ENCODE results near the gene SCYGR6. TPM values are rescaled to one million over a fixed set of nuclear protein-coding genes. Genes with fewer than 3 reads are reported as not detected.
A peak's percentile ranks its signal among the peaks of the same experiment; 100 is the strongest.
"Not testable (repeated sequence)": the region's sequence is repeated elsewhere in the genome, so short reads cannot be mapped to it uniquely, and the experiment has no call there.

The SCYGR6 gene
- total and polyA plus RNA-seq, 3 experiments from 2014 or later = not detected

DNA sequence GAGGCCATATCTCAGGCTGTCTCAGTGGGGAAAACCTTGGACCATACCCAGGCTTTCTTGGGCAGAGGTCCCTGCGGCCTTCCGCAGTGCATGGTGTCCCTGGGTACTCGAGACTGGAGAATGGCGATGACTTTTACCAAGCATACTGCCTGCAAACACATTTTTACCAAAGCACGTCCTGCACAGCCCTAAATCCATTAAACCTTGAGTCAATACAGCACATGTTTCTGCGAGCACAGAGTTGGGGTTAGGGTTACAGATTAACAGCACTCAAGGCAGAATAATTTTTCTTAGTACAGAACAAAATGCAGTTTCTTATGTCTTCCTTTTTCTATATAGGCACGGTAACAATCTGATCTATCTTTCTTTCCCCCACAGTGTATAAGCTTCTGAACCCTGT is 1.7 kb downstream of the SCYGR6 start:
- H3K4me3 Mint-ChIP-seq; DNase-seq; H3K36me3 ChIP-seq (ENCODE audit: insufficient read depth, low read length); H3K36me3 Mint-ChIP-seq; H3K4me3 ChIP-seq (ENCODE audit: low read length); H3K27me3 ChIP-seq (ENCODE audit: insufficient read depth, low read length, poor library complexity, severe bottlenecking); H3K9me3 Mint-ChIP-seq; H3K4me1 Mint-ChIP-seq; H3K9me3 ChIP-seq (ENCODE audit: low read length); CTCF ChIA-PET; H3K27ac Mint-ChIP-seq; POLR2A ChIA-PET; H3K27ac ChIP-seq (ENCODE audit: low read depth, low read length); H3K4me1 ChIP-seq (ENCODE audit: insufficient read depth, low read length): not testable (repeated sequence)
- H3K27me3 Mint-ChIP-seq = peaks cover 14 to 38% of the 10 kb centered on the region in 2 donors

DNA sequence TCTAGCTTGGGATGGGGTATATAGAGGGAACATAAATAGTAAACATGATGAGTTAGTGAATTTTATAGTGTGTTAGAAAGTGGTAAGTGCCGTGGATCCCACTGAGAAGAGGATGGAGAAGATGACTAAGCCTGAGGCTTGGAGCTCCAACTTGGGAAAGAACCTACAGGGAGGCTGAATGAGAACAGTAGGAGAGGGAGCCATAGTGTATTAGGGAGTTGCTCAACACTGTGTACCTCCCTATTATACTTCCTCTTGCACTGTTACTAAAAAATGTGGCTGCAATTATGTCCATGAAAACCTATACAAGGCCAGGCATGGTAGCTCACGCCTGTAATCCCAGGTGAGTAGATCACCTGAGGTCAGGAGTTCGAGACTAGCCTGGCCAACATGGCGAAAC is 3.9 kb downstream of the SCYGR6 start:
- Mint-ChIP-seq H3K9me3 (no peaks in the 10 kb centered on the region), H3K4me1 (peaks cover 0 to 3% (median 2%) of the 10 kb centered on the region in 3 donors), H3K36me3 (no peaks in the 10 kb centered on the region), H3K27ac (no peak overlapping the region), H3K4me3 (no peak overlapping the region), H3K27me3 (peaks cover 23 to 44% of the 10 kb centered on the region in 2 donors)
- ChIA-PET CTCF (no interaction called here), POLR2A (no interaction called here)
- Histone ChIP-seq H3K36me3 (ENCODE audit: insufficient read depth, low read length) (no peaks in the 10 kb centered on the region), H3K27me3 (ENCODE audit: insufficient read depth, low read length, poor library complexity, severe bottlenecking) (no peaks in the 10 kb centered on the region), H3K4me3 (ENCODE audit: low read length) (no peak overlapping the region), H3K27ac (ENCODE audit: low read depth, low read length) (no peak overlapping the region), H3K9me3 (ENCODE audit: low read length) (no peaks in the 10 kb centered on the region), H3K4me1 (ENCODE audit: insufficient read depth, low read length) (no peaks in the 10 kb centered on the region)
- DNase-seq = no peak

DNA sequence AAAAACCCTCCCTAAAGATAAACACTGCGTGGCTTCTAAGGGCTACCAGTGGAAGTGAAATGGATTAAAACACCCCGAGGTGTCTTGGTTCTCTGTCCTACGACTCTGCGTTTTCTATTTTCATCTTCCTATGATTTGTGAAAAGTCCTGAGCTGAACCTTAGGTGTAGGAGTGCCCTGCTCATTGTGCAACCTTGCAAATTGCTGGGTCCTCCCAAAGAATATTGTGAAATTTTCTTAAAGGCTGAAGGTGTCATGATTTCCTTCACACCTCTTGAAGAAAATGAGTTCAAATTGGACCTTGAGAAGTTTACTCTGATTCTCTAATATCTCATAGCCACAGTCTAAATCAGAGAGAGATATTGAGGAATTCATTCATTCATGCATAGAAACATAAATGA is 4.9 kb downstream of the SCYGR6 start:
- no peaks in the 10 kb centered on the region for H3K27me3 ChIP-seq (ENCODE audit: insufficient read depth, low read length, poor library complexity, severe bottlenecking)
- DNase-seq = no peak
- CTCF ChIA-PET = no interaction called here
- no peak overlapping the region for H3K27ac ChIP-seq (ENCODE audit: low read depth, low read length)
- no peaks in the 10 kb centered on the region for H3K4me1 ChIP-seq (ENCODE audit: insufficient read depth, low read length)
- no peak overlapping the region for H3K4me3 ChIP-seq (ENCODE audit: low read length)
- Mint-ChIP-seq H3K27ac (no peak overlapping the region), H3K36me3 (no peaks in the 10 kb centered on the region), H3K27me3 (peaks cover 23 to 44% of the 10 kb centered on the region in 2 donors), H3K4me3 (no peak overlapping the region), H3K4me1 (peaks cover 0 to 3% (median 2%) of the 10 kb centered on the region in 3 donors), H3K9me3 (no peaks in the 10 kb centered on the region)
- H3K36me3 ChIP-seq (ENCODE audit: insufficient read depth, low read length) = no peaks in the 10 kb centered on the region
- POLR2A ChIA-PET = no interaction called here
- H3K9me3 ChIP-seq (ENCODE audit: low read length) = no peaks in the 10 kb centered on the region

DNA sequence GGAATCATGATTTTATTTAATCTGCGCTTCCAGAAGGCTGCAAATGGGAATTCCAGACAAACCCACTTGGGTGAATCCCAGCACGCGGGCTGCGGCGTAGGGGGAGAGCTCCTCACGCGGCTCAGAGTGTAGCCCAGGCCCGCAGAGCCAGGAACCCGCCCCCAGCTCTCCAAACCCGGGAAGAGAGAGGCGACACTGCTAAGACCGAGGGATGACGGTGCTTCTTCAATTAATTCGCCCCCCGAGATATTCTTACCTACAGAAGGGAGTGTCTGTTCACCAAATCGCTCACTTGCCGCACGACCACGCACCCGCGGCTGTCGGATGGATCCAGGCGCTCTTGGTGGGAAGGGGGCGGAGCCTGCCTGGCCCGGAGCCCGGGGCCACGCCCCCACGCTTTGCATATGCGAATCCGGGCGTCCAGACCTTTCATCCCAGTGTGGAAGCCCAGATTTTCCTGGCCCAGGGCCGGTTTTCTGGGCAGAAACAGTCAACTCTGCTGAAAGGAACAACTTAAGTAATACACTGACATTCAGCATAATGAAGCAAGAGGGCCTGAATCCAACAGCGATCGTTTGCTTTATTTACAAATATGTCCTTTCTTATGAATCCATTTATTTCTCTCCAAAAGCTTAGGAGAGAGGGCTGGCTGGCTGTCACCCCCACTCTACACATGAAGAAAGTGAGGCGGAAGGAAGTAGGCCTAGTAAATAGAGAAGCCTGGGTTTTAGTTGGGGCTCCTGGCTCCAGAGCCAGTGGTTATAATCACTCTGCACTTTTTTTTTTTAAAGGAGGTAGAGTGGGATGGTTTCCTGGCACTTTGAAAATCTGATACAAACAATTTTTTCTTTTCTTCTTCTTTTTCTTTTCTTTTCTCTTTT is 6.6 kb downstream of the SCYGR6 start, which contains the start of gene SLC19A3:
SLC19A3 (minus strand) TSS at position 342 of the 881 bp plus-strand sequence. CDS start 15,710 bp downstream, outside the sequence.
- POLR2A ChIA-PET = no interaction called here
- no peaks in the 10 kb centered on the region for H3K36me3 Mint-ChIP-seq
- CTCF ChIA-PET = no interaction called here
- H3K27me3 ChIP-seq (ENCODE audit: insufficient read depth, low read length, poor library complexity, severe bottlenecking) = no peaks in the 10 kb centered on the region
- peaks cover 22 to 37% of the 10 kb centered on the region in 2 donors for H3K27me3 Mint-ChIP-seq
- no peak within 1 kb of the TSS for H3K4me3 ChIP-seq (ENCODE audit: low read length)
- no peaks in the 10 kb centered on the region for H3K4me1 ChIP-seq (ENCODE audit: insufficient read depth, low read length)
- no peak for DNase-seq
- H3K27ac Mint-ChIP-seq = no peak within 1 kb of the TSS
- peak within 1 kb of the TSS in 1 of 7 donors; percentile 10 for H3K4me3 Mint-ChIP-seq
- H3K27ac ChIP-seq (ENCODE audit: low read depth, low read length) = no peak within 1 kb of the TSS
- no peaks in the 10 kb centered on the region for H3K9me3 Mint-ChIP-seq
- no peaks in the 10 kb centered on the region for H3K9me3 ChIP-seq (ENCODE audit: low read length)
- H3K36me3 ChIP-seq (ENCODE audit: insufficient read depth, low read length) = no peaks in the 10 kb centered on the region
- H3K4me1 Mint-ChIP-seq = peaks cover 0 to 3% (median 2%) of the 10 kb centered on the region in 3 donors

DNA sequence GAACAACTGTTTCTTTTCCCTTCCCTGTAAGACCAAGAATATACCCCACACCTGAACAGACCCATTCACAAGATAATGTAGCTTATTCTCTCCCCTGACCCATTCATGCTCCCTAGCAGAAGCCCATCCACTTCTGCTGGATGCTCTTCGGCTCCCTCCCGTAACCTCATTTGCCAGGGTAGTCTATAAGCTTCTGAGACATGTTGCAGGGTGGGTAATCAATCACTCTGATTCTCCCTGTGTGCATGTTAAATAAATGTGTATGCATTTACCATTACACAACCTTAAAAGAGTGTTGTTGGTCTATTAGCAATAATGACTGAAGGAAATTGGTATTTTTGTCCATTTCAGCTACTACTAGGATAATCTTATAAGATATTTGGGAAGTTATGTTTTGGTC is 8.1 kb downstream of the SCYGR6 start:
- Mint-ChIP-seq H3K27me3 (peaks cover 22 to 24% of the 10 kb centered on the region in 2 donors), H3K4me3 (no peak overlapping the region), H3K36me3 (no peaks in the 10 kb centered on the region), H3K27ac (no peak overlapping the region), H3K4me1 (peaks cover 0 to 3% (median 2%) of the 10 kb centered on the region in 3 donors), H3K9me3 (no peaks in the 10 kb centered on the region)
- Histone ChIP-seq H3K4me1 (ENCODE audit: insufficient read depth, low read length) (no peaks in the 10 kb centered on the region), H3K27me3 (ENCODE audit: insufficient read depth, low read length, poor library complexity, severe bottlenecking) (no peaks in the 10 kb centered on the region), H3K4me3 (ENCODE audit: low read length) (no peak overlapping the region), H3K27ac (ENCODE audit: low read depth, low read length) (no peak overlapping the region), H3K36me3 (ENCODE audit: insufficient read depth, low read length) (no peaks in the 10 kb centered on the region), H3K9me3 (ENCODE audit: low read length) (no peaks in the 10 kb centered on the region)
- no peak for DNase-seq
- CTCF ChIA-PET = no interaction called here
- POLR2A ChIA-PET = no interaction called here

DNA sequence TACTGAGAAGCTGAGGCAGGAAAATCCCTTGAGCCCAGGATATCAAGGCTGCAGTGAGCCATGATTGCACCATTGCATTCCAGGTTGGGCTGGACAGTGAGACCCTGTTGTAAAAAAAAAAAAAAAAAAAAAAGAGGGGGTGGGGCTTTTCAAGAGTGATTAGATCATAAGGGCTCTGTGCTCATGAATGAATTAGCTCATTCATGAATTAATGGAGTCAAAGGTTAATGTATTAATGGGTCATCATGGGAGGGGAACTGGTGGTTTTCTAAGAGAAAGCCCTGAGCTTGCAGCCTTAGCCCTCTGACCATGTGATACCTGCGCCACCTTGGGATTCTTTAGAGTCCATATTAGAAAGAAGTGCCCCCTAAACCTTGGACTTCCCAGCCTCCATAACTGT is 11.3 kb downstream of the SCYGR6 start:
- Histone ChIP-seq H3K27me3 (ENCODE audit: insufficient read depth, low read length, poor library complexity, severe bottlenecking) (no peaks in the 10 kb centered on the region), H3K27ac (ENCODE audit: low read depth, low read length) (no peak overlapping the region), H3K9me3 (ENCODE audit: low read length) (no peaks in the 10 kb centered on the region), H3K4me3 (ENCODE audit: low read length) (no peak overlapping the region), H3K36me3 (ENCODE audit: insufficient read depth, low read length) (no peaks in the 10 kb centered on the region), H3K4me1 (ENCODE audit: insufficient read depth, low read length) (no peaks in the 10 kb centered on the region)
- Mint-ChIP-seq H3K27me3 (peaks cover 18% of the 10 kb centered on the region in 2 donors), H3K4me3 (no peak overlapping the region), H3K4me1 (peaks cover 0 to 3% (median 2%) of the 10 kb centered on the region in 3 donors), H3K27ac (no peak overlapping the region), H3K36me3 (no peaks in the 10 kb centered on the region), H3K9me3 (no peaks in the 10 kb centered on the region)
- no peak for DNase-seq
- POLR2A ChIA-PET = no interaction called here
- CTCF ChIA-PET = no interaction called here

DNA sequence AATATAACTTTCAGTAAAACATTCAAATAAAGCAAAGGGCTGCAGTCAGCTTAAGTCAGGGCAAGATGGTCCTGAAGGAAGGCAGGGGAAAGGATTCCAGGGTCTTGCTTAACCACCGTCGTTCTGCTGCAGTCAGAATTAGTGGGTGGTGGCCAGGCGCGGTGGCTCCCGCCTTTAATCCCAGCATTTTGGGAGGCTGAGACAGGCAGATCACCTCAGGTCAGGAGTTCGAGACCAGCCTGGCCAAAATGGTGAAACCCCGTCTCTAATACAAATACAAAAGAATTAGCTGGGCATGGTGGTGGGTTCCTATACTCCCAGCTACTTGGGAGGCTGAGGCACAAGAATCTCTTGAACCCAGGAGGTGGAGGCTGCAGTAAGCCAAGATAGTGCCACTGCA is 13.6 kb downstream of the SCYGR6 start:
- H3K27me3 Mint-ChIP-seq = peaks cover 6 to 7% of the 10 kb centered on the region in 2 donors
- H3K27ac Mint-ChIP-seq = no peak overlapping the region
- H3K36me3 ChIP-seq (ENCODE audit: insufficient read depth, low read length) = no peaks in the 10 kb centered on the region
- H3K4me3 ChIP-seq (ENCODE audit: low read length) = no peak overlapping the region
- CTCF ChIA-PET = no interaction called here
- H3K36me3 Mint-ChIP-seq = no peaks in the 10 kb centered on the region
- no peaks in the 10 kb centered on the region for H3K4me1 ChIP-seq (ENCODE audit: insufficient read depth, low read length)
- H3K27me3 ChIP-seq (ENCODE audit: insufficient read depth, low read length, poor library complexity, severe bottlenecking) = no peaks in the 10 kb centered on the region
- H3K27ac ChIP-seq (ENCODE audit: low read depth, low read length) = no peak overlapping the region
- DNase-seq = no peak
- POLR2A ChIA-PET = no interaction called here
- no peak overlapping the region for H3K4me3 Mint-ChIP-seq
- no peaks in the 10 kb centered on the region for H3K9me3 ChIP-seq (ENCODE audit: low read length)
- no peaks in the 10 kb centered on the region for H3K4me1 Mint-ChIP-seq
- H3K9me3 Mint-ChIP-seq = no peaks in the 10 kb centered on the region

DNA sequence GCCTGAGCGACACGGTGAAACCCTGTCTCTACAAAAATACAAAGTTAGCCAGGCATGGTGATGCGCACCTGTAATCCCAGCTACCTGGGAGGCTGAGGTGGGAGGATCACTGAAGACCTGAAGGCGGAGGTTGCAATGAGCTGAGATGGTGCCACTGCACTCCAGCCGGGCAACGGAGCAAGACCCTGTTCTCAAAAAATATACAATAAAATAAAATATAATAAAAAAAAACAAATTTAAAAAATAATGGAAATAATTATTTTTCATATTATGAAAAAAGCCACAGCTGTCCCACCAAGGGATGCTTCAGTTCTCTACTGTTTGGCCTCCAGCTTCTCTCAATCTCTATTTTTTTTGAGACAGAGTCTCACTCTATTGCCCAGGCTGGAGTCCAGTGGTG is 17.2 kb downstream of the SCYGR6 start:
- H3K4me1 ChIP-seq (ENCODE audit: insufficient read depth, low read length) = no peaks in the 10 kb centered on the region
- H3K36me3 ChIP-seq (ENCODE audit: insufficient read depth, low read length) = no peaks in the 10 kb centered on the region
- no peaks in the 10 kb centered on the region for H3K9me3 ChIP-seq (ENCODE audit: low read length)
- no peak overlapping the region for H3K27ac Mint-ChIP-seq
- CTCF ChIA-PET = no interaction called here
- H3K4me3 ChIP-seq (ENCODE audit: low read length) = no peak overlapping the region
- no peaks in the 10 kb centered on the region for H3K27me3 ChIP-seq (ENCODE audit: insufficient read depth, low read length, poor library complexity, severe bottlenecking)
- no peak overlapping the region for H3K27ac ChIP-seq (ENCODE audit: low read depth, low read length)
- no peak overlapping the region for H3K4me3 Mint-ChIP-seq
- H3K27me3 Mint-ChIP-seq = peaks cover 8 to 27% of the 10 kb centered on the region in 2 donors
- DNase-seq = no peak
- H3K9me3 Mint-ChIP-seq = peaks cover 0 to 7% (median 0%) of the 10 kb centered on the region in 5 donors
- no peaks in the 10 kb centered on the region for H3K36me3 Mint-ChIP-seq
- no peaks in the 10 kb centered on the region for H3K4me1 Mint-ChIP-seq
- POLR2A ChIA-PET = no interaction called here

All from CD8-positive, alpha-beta memory T cell (primary cell).